ENCODE data around the gene NOTCH2. TPM values are rescaled to one million over a fixed set of nuclear protein-coding genes. Genes with fewer than 3 reads are reported as not detected.

The NOTCH2 gene
- total RNA-seq, 4 donors from 2014 or later: 91.1 to 148 (median 112) TPM

GRCh38 chr1:119914071-119914470, 155.4 kb downstream of the NOTCH2 start:
- TF ChIP-seq EP300 (IDR thresholded peaks at IDR 0.05): no peak
- TF ChIP-seq POLR2A (IDR thresholded peaks at IDR 0.05; ENCODE audit: low read depth): no peak
- TF ChIP-seq POLR2AphosphoS5 (IDR thresholded peaks at IDR 0.05): no peak
- TF ChIP-seq CTCF (IDR thresholded peaks at IDR 0.05): no peak
- intact Hi-C loops (cut with DNase I): no loop called here
- DNase-seq (ENCODE audit: extremely low spot score): peak; percentile 82
- Histone ChIP-seq H3K27me3 (no peaks in the 10 kb centered on the region), H3K4me3 (no peak overlapping the region), H3K27ac (replicated peaks in 1 of 4) (no peak overlapping the region), H3K4me1 (peaks cover 0 to 6% (median 4%) of the 10 kb centered on the region in 4 donors), H3K9me3 (no peaks in the 10 kb centered on the region), H3K36me3 (peaks cover 44 to 64% (median 59%) of the 10 kb centered on the region in 4 donors)
- 55% methylated on average over 1 of the region's 1 CpG for WGBS

GRCh38 chr1:119912963-119913362, 156.5 kb downstream of the NOTCH2 start:
- no peak for TF ChIP-seq POLR2A (IDR thresholded peaks at IDR 0.05; ENCODE audit: low read depth)
- peaks cover 32 to 53% (median 48%) of the 10 kb centered on the region in 4 donors for H3K36me3 ChIP-seq
- no peaks in the 10 kb centered on the region for H3K9me3 ChIP-seq
- H3K4me3 ChIP-seq: no peak overlapping the region
- no peaks in the 10 kb centered on the region for H3K27me3 ChIP-seq
- 96% methylated on average over 3 of the region's 3 CpGs for WGBS
- peaks cover 0 to 6% (median 4%) of the 10 kb centered on the region in 4 donors for H3K4me1 ChIP-seq
- intact Hi-C loops (cut with DNase I): no loop called here
- H3K27ac ChIP-seq (replicated peaks in 1 of 4): no peak overlapping the region
- peak; percentile 17 for DNase-seq (ENCODE audit: extremely low spot score)

GRCh38 chr1:119911775-119912174, 157.7 kb downstream of the NOTCH2 start:
- intact Hi-C loops (cut with DNase I): no loop called here
- no peaks in the 10 kb centered on the region for H3K27me3 ChIP-seq
- H3K27ac ChIP-seq (replicated peaks in 1 of 4): no peak overlapping the region
- WGBS: 92% methylated on average over 2 of the region's 2 CpGs
- H3K4me3 ChIP-seq: no peak overlapping the region
- H3K4me1 ChIP-seq: peaks cover 0 to 6% (median 4%) of the 10 kb centered on the region in 4 donors
- no peaks in the 10 kb centered on the region for H3K9me3 ChIP-seq
- no peak for DNase-seq (ENCODE audit: extremely low spot score)
- TF ChIP-seq POLR2A (IDR thresholded peaks at IDR 0.05; ENCODE audit: low read depth): no peak
- no peak for TF ChIP-seq EP300 (IDR thresholded peaks at IDR 0.05)
- no peak for TF ChIP-seq CTCF (IDR thresholded peaks at IDR 0.05)
- TF ChIP-seq POLR2AphosphoS5 (IDR thresholded peaks at IDR 0.05): no peak
- H3K36me3 ChIP-seq: peaks cover 22 to 41% (median 36%) of the 10 kb centered on the region in 4 donors

- H3K9me3 ChIP-seq: no peaks in the 10 kb centered on the region
- peaks cover 13 to 29% (median 25%) of the 10 kb centered on the region in 4 donors for H3K36me3 ChIP-seq
- no peak overlapping the region for H3K4me3 ChIP-seq
- 94% methylated on average over 3 of the region's 4 CpGs for WGBS
- intact Hi-C loops (cut with DNase I): no loop called here
- DNase-seq (ENCODE audit: extremely low spot score): peak; percentile 60
- peaks cover 0 to 6% (median 4%) of the 10 kb centered on the region in 4 donors for H3K4me1 ChIP-seq
- no peak overlapping the region for H3K27ac ChIP-seq (replicated peaks in 1 of 4)
- TF ChIP-seq POLR2AphosphoS5 (IDR thresholded peaks at IDR 0.05) (no peak), EP300 (IDR thresholded peaks at IDR 0.05) (no peak), POLR2A (IDR thresholded peaks at IDR 0.05; ENCODE audit: low read depth) (no peak), CTCF (IDR thresholded peaks at IDR 0.05) (no peak)
- H3K27me3 ChIP-seq: no peaks in the 10 kb centered on the region
Observed at GRCh38 chr1:119910618-119911017, 158.8 kb downstream of the NOTCH2 start.

GRCh38 chr1:119909890-119910596, 159.4 kb downstream of the NOTCH2 start:
- peak; percentile 55 for DNase-seq (ENCODE audit: extremely low spot score)
- Histone ChIP-seq H3K36me3 (peaks cover 8 to 24% (median 19%) of the 10 kb centered on the region in 4 donors), H3K27me3 (no peaks in the 10 kb centered on the region), H3K4me1 (peaks cover 0 to 6% (median 4%) of the 10 kb centered on the region in 4 donors), H3K9me3 (no peaks in the 10 kb centered on the region), H3K27ac (replicated peaks in 1 of 4) (no peak overlapping the region), H3K4me3 (no peak overlapping the region)
- intact Hi-C loops (cut with DNase I): no loop called here
- no peak for TF ChIP-seq POLR2A (IDR thresholded peaks at IDR 0.05; ENCODE audit: low read depth)
- TF ChIP-seq CTCF (IDR thresholded peaks at IDR 0.05): no peak
- no peak for TF ChIP-seq EP300 (IDR thresholded peaks at IDR 0.05)
- TF ChIP-seq POLR2AphosphoS5 (IDR thresholded peaks at IDR 0.05): no peak
- WGBS: 74% methylated on average over 8 of the region's 9 CpGs

Data from esophagus muscularis mucosa (tissue), 4 donors.